PC-9 (cell line): ENCODE measurements around the gene PTCD3.

Source experiments
- CTCF ChIP-seq: fragments of 200-600 bp; sonication (generic); conservative IDR thresholded peaks from 2 replicates; pipeline ENCODE4 v1.6.1; 2017; ENCODE audit warnings: mixed run types, antibody characterized with exemption, mild to moderate bottlenecking, moderate library complexity
- EZH2 ChIP-seq: fragments of 200-600 bp; sonication (generic); IDR thresholded peaks from 2 replicates; pipeline ENCODE4 v1.8.0; 2017; ENCODE audit warnings: antibody characterized with exemption, low read depth

DNA sequence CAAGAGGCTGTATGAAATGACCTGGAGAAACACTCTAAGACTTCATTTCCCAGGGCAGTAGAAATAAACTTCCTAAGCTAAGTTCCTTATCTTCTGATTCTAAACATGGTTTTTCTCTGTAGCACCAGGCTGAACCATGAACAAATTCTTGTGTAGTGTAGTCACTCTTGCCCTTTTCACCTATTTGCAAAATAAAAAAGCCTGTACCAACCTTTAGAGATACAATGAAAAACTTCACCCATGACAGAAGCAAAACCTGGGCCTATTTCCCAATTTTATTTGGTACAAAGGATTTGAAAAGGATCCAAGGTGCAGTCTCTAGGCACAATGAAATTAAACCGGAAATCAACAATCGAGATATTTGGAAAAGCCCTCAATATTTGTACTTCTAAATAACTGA lies 44.0 kb upstream of the PTCD3 start:
- no peak for TF ChIP-seq EZH2
- no peak for TF ChIP-seq CTCF
